ENCODE measurements around the gene SC5D. TPM values are rescaled to one million over a fixed set of nuclear protein-coding genes. Genes with fewer than 3 reads are reported as not detected.
A peak's percentile ranks its signal among the peaks of the same experiment; 100 is the strongest.

SC5D gene
- total RNA-seq, 1 experiment from 2014 or later: 25.9 TPM

DNA sequence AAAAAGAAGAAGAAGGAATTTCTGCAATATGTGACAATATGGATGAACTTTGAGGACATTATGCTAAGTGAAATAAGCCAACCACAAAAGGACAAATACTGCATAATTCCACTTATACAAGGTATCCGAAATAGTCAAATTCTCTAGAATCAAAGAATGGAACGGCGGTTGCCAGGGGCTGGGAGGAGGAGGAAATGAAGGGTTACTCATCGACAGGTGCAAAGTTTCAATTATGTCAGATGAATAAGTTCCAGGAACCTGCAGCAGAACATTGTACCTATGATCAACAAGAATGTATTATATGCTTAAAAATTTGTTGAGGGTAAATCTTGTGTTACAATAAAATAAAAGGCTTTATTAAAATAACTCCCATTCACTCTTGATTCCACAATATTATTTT lies 49.0 kb downstream of the SC5D start:
- intact Hi-C loops (cut with micrococcal nuclease): no loop called here
- POLR2A ChIA-PET: no interaction called here
- Mint-ChIP-seq H3K27ac (ENCODE audit: low read depth, unreplicated experiment) (no peak overlapping the region), H3K27me3 (ENCODE audit: insufficient read depth, unreplicated experiment) (peaks cover 24% of the 10 kb centered on the region), H3K36me3 (ENCODE audit: insufficient read depth, unreplicated experiment) (no peaks in the 10 kb centered on the region), H3K4me3 (ENCODE audit: unreplicated experiment) (no peak overlapping the region), H3K4me1 (ENCODE audit: insufficient read depth, unreplicated experiment) (no peaks in the 10 kb centered on the region), H3K9me3 (ENCODE audit: unreplicated experiment) (no peaks in the 10 kb centered on the region)
- DNase-seq (ENCODE audit: unreplicated experiment): no peak
- BruUV-seq (replicated peaks): no TSS peak
- TF ChIP-seq, protein P1, sequence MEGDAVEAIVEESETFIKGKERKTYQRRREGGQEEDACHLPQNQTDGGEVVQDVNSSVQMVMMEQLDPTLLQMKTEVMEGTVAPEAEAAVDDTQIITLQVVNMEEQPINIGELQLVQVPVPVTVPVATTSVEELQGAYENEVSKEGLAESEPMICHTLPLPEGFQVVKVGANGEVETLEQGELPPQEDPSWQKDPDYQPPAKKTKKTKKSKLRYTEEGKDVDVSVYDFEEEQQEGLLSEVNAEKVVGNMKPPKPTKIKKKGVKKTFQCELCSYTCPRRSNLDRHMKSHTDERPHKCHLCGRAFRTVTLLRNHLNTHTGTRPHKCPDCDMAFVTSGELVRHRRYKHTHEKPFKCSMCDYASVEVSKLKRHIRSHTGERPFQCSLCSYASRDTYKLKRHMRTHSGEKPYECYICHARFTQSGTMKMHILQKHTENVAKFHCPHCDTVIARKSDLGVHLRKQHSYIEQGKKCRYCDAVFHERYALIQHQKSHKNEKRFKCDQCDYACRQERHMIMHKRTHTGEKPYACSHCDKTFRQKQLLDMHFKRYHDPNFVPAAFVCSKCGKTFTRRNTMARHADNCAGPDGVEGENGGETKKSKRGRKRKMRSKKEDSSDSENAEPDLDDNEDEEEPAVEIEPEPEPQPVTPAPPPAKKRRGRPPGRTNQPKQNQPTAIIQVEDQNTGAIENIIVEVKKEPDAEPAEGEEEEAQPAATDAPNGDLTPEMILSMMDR (IDR thresholded peaks at IDR 0.05; ENCODE audit: unreplicated experiment): no peak
- CTCF ChIA-PET: no interaction called here

DNA sequence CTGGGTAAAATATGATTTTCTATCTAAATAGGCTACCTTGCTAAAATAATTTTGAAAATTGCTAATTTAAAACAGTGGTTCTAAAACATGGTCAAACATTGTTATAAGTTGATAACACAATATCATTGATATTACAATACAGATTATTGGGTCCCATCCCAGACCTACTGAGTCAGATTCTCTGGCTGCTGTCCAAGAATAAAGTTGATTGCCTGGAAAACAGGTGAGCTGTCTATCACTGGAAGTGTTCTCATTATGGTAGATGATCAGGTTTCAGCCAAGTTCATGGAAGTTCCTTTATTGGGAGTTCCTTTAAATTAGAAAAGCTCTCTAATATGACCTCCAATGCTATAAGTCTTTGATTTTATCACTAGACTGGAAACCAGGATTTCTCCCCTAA lies 52.3 kb downstream of the SC5D start:
- Mint-ChIP-seq H3K36me3 (ENCODE audit: insufficient read depth, unreplicated experiment) (no peaks in the 10 kb centered on the region), H3K27ac (ENCODE audit: low read depth, unreplicated experiment) (no peak overlapping the region), H3K27me3 (ENCODE audit: insufficient read depth, unreplicated experiment) (peaks cover 28% of the 10 kb centered on the region), H3K4me1 (ENCODE audit: insufficient read depth, unreplicated experiment) (no peaks in the 10 kb centered on the region), H3K4me3 (ENCODE audit: unreplicated experiment) (no peak overlapping the region), H3K9me3 (ENCODE audit: unreplicated experiment) (no peaks in the 10 kb centered on the region)
- peak; percentile 49 for DNase-seq (ENCODE audit: unreplicated experiment)
- ChIA-PET CTCF (no interaction called here), POLR2A (no interaction called here)
- intact Hi-C loops (cut with micrococcal nuclease): no loop called here
- TF ChIP-seq, protein P1 (IDR thresholded peaks at IDR 0.05; ENCODE audit: unreplicated experiment): no peak
- BruUV-seq (replicated peaks): no TSS peak

DNA sequence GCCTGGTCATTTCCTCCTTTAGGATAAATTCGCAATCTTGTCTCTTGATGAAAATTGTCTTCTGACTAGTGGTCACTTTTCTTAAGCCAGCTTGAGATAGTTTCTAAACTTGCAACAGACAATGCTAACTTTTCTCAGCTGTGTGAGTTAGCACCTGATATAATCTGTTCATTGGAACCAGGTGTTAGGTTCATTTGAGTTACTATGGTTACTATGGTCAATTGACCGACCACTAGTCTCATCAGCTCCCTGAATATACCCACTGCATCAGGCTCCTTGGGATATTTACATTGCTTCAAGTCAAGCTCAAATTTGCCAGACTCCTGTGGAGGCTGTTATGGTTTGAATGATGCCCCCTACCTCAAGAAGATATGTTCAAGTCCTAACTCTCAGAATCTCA lies 54.5 kb downstream of the SC5D start:
- no peak for DNase-seq (ENCODE audit: unreplicated experiment)
- ChIA-PET POLR2A (interaction anchor here (0.7 kb wide), 1 partner anchor 126 kb away, joined by 3 read pairs; no protein-coding TSS in a partner anchor), CTCF (no interaction called here)
- Mint-ChIP-seq H3K4me1 (ENCODE audit: insufficient read depth, unreplicated experiment) (no peaks in the 10 kb centered on the region), H3K9me3 (ENCODE audit: unreplicated experiment) (no peaks in the 10 kb centered on the region), H3K4me3 (ENCODE audit: unreplicated experiment) (no peak overlapping the region), H3K27ac (ENCODE audit: low read depth, unreplicated experiment) (no peak overlapping the region), H3K36me3 (ENCODE audit: insufficient read depth, unreplicated experiment) (no peaks in the 10 kb centered on the region), H3K27me3 (ENCODE audit: insufficient read depth, unreplicated experiment) (peaks cover 28% of the 10 kb centered on the region)
- no TSS peak for BruUV-seq (replicated peaks)
- intact Hi-C loops (cut with micrococcal nuclease): no loop called here
- TF ChIP-seq, protein P1 (IDR thresholded peaks at IDR 0.05; ENCODE audit: unreplicated experiment): no peak

DNA sequence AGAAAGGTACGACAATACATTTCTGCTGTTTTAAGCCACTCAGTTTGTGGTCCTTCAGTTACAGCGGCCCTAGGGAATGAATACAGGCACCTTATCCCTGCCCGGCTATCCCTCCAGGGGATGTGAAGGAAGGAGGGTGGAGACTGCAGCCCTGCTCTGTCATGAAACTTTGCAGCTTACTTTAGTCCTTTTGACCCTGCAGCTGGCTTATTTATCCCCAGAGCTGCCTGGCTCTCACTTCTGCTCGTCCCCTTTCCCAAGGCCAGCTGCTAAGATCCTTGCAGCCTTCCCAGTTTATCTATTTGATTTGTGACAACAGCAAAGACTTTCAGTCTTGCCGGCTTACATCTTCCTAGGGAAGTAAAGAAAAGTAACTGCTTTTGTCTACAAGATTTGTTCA lies 55.2 kb downstream of the SC5D start:
- H3K4me1 Mint-ChIP-seq (ENCODE audit: insufficient read depth, unreplicated experiment): no peaks in the 10 kb centered on the region
- no peaks in the 10 kb centered on the region for H3K9me3 Mint-ChIP-seq (ENCODE audit: unreplicated experiment)
- peaks cover 28% of the 10 kb centered on the region for H3K27me3 Mint-ChIP-seq (ENCODE audit: insufficient read depth, unreplicated experiment)
- no peak overlapping the region for H3K27ac Mint-ChIP-seq (ENCODE audit: low read depth, unreplicated experiment)
- H3K4me3 Mint-ChIP-seq (ENCODE audit: unreplicated experiment): no peak overlapping the region
- ChIA-PET POLR2A (no interaction called here), CTCF (no interaction called here)
- intact Hi-C loops (cut with micrococcal nuclease): no loop called here
- no peaks in the 10 kb centered on the region for H3K36me3 Mint-ChIP-seq (ENCODE audit: insufficient read depth, unreplicated experiment)
- BruUV-seq (replicated peaks): no TSS peak
- TF ChIP-seq, protein P1 (IDR thresholded peaks at IDR 0.05; ENCODE audit: unreplicated experiment): no peak
- no peak for DNase-seq (ENCODE audit: unreplicated experiment)
